GM03348 (cell line): Measurements from ENCODE around the gene PRIMA1.

Experiments
- DNase-seq: peaks from one replicate; pipeline ENCODE4 v3.0.0; 2012; ENCODE audit warnings: low spot score

Gene PRIMA1

GRCh38 chr14:93753647-93754046, 34.6 kb downstream of the PRIMA1 start:
- DNase-seq: no peak

DNA sequence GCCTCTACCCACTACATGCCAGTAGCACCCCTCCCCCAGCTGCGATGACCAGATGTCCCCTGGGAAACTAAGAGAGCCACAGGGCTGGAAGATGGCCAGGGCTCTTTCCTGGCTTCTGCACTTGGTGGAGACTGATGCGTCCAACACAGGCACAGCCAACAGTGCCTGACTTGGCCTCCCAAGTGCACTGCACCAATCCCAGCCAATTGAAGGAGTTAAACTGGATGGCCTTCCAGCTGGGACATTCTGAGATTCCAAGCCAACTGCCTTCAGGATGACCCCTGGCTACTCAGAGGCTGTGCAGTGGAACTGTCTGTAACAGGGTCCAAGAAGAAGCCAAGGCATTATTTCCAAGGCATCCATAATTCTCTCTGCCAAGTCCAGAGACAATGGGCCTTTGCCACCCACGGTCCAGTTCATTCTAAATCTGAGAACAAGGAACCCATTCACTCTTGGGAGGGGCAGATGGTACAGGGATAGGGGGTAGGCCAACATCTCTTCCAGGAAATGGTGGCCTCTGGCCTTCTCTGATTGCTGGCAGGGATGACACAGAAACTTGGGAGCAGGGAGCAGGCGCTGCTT, 35.2 kb downstream of the PRIMA1 start:
- DNase-seq: no peak

- no peak for DNase-seq
Observed at GRCh38 chr14:93751946-93752655, 36.2 kb downstream of the PRIMA1 start.

DNA sequence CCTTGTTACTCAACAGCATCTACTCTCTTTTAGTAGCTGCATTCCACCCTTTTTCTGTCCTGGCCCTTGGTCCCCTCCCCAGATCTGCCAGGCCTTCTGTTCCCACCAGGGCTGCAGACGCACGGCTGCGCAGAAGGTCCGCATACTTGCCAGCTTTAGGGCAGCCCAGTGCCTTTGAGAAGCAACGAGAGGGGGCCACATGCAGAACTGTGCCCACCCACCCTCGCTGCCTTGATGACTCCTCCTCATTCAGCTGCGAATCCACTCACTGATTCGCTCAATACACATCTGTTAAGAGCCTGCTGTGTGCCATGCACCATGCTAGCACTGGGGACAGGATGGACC, 39.2 kb downstream of the PRIMA1 start:
- DNase-seq: no peak

DNA sequence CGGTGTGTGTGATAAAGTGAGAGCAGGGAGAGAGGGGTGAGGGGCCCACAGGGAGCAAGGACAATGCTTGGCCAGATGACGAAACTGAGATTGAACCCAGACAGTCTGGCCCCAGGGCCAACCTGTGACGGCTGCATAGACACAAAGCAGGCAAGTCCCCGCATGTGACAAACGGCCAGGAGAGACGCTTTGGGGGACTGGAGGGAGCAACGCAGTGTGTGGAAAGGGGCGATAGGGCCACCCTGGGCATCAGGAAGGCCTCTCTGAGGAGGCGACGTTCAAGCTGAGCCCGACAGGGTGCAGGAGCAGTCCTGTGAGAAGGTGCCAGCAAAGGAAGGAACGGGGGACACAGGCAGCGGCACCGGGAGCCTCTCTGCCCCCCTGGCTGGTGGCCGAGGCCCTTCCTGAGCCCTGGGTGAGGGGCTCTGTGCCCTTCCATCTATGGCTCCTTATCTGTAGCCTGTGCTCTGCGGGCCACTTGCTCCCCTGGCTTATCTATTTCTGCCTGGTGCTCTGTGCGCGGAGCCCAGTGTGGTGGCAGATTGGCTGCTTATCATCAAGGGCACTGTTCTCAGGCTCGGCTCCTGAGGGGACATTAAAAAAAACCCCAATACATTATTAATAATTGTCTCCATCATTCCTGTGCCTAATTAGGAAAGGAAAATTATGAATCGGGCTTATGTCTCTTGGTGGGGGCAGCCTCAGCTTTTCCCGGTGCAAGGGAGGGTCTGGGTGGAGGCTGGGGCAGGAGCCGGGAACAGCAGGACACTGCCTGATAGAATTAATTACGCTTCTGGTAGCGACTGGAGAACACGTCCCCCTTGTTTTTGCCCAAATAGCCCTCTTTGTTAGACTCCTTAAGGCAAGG, 39.8 kb downstream of the PRIMA1 start:
- DNase-seq: no peak

- no peak for DNase-seq
Observed at GRCh38 chr14:93747560-93747959, 40.7 kb downstream of the PRIMA1 start.

- DNase-seq: no peak
Observed at GRCh38 chr14:93747102-93747501, 41.2 kb downstream of the PRIMA1 start.

DNA sequence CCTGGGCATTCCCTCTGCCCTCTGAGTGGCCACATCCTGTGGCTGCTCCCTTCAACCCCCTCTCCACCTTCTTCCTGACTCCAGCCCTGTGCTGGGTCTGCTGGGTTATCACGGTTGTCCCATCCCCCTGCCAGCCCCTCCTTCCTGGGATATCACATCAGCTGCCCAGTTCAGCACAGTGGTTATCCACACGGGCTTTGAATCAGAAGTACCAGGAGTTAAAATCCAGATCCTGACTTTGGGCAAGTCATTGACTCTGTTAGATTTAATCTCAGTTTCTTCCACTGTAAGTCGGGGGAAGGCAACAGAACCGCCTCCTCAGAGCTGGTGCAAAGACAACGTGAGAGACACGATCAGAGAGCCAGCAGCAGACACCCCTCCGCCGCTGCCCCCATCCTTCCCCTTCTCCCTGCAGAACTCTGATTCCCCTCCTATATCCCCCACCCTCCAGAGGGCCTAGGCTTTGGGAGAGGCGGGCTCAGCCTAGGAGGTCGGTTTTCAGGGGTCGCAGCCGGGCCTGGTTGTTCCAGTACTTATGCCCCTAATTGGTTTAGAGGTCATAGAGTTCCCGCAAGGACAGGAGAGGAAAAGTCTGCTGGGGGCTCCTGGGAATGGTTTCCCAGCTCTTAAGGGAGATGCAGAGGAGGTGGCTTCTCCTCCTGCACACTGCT, 42.5 kb downstream of the PRIMA1 start:
- DNase-seq: no peak

DNA sequence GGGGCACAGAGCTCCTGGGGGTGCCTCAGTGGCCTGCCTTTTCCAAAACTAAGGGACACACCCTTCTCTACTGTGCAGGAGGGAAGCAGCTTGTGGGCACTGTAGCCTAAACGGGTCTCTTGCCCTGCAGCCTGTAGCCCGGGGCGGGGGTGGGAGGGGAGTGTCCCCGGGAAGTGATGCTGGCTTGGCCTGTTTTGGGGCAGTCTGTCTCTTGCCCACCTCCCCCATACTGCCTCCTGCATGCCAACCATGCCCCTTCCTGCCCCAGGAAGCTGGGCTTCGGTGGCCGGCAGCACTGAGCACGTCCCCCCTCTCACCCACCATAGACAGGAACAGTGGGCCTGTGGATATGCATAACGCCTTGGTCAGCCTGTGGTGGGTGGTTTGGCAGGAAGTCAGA, 43.4 kb downstream of the PRIMA1 start:
- no peak for DNase-seq

GRCh38 chr14:93744176-93744575, 44.1 kb downstream of the PRIMA1 start:
- DNase-seq: no peak

DNA sequence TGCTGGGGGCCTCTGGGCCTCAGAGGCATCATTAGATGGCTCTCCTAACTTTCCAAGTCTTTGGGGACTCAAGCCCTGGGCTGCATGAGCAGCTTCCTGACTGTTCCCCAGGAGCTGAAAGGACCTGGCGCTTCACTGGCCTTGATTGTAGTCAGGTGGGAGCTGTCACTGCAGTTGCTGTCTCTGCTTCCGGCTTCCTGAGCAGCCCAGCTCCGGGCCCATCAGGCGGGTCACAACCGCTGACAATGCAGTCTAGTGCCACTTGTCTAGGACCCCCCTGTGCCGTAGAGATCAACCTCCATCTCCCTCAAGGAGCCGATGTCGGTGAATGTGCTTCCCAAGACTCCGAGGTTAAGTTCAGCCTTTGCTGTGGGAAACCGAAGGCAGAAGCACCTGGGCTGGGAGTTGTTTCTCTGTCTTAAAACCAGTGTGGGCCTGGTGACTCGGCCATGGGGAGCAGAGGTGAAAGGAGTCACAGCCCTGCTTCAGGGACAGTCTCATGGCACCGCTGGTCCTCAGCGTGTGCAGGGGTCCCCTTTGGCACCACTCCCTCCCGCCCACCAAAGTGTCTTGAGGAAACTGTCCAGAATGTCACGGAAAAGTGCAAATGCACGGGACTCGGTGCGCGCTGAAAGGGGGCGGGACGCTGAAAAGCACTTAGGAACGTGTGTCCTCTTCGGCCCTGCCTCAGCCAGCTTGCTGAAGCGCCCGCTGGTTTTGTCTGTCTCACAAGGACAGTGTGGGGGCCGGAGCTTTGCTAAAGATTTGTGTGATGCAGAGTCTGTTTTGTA, 44.8 kb downstream of the PRIMA1 start:
- no peak for DNase-seq

DNA sequence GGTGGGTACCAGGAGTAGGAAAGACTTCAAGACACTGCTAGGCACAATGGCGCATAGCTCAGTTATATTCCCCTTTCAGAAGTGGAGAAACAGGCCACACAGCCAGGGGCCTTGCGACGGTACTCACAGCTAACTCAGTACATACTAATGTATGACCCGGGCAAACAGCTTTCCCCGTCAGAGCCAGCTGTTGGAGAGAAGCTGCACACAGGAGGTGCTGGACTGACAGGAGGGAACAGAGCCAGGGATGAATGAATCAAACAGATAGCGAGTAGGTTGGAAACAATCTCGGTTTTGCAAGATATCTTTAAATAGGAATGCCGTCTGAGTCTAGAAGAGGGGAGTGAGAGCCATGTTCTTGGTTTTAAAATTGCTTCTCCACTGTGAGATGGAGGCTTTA, 45.5 kb downstream of the PRIMA1 start:
- no peak for DNase-seq

GRCh38 chr14:93741556-93742230, 46.6 kb downstream of the PRIMA1 start:
- no peak for DNase-seq

DNA sequence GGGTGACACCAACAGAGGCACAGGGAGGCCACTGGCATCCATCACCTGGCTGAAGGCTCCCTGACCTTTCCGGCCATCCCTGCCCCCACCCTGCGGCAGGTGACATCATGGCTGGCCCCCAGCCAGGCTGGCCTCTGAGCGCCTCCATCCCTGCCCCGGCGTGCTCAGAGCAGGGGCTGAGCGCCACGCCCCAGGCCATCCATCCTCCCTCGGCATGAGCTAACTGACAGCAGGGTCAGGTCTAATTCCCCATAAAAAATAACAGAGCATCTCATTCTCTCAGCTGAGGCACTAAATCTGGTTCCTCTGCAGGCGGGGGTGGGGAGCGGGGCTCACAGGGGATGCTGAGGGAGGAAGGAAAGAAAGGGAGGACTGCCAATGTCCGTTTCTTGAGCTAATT, 50.7 kb downstream of the PRIMA1 start:
- DNase-seq: no peak

DNA sequence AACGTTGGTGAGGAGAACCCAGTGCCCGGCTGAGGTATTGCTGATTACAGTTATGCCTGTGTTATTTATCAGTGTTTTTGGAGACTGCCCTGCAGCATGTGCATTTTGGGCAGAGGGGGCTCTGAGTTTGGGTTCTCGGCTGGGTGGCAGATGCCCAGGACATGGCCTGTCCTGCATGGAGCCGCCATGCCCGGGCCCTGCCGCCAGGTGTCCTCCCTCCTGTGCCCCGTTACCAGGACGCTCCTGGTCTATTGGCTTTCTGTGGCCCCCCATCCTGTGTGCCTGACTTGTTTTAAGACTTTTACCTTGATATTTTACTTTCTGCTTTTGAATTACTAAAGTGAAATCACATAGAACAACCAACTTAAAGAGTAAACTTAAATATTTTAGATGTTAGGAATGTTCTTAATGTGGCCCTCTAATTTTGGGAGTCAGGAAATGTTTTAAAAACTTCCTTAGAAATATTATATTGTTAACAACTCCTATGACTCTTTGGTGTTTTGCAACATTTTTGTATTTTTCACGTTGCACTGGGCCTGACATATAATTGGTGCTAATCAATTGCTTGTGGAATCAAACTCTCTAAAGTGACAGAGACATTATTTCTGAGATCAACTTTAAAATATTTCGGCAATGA, 51.8 kb downstream of the PRIMA1 start:
- no peak for DNase-seq

DNA sequence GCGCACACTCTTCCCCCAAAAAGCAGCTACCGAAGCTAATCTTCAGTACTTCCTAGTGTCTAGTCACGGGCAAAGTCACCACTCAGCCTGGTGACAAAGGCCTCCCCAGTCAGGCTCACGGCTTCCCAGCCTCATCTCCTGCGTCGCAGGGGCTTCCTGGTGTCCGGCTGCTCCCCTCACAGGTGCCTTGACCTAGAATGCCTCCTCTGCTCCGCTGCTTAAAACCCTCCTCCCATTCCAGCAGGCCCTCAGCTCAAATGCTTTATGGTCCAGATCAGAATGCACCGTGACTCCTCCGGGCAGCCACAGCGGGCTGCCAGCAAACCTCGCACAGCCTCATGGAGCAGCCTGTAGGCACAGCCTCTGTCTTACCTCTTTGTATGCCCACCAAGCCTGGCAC, 53.1 kb downstream of the PRIMA1 start:
- no peak for DNase-seq

DNA sequence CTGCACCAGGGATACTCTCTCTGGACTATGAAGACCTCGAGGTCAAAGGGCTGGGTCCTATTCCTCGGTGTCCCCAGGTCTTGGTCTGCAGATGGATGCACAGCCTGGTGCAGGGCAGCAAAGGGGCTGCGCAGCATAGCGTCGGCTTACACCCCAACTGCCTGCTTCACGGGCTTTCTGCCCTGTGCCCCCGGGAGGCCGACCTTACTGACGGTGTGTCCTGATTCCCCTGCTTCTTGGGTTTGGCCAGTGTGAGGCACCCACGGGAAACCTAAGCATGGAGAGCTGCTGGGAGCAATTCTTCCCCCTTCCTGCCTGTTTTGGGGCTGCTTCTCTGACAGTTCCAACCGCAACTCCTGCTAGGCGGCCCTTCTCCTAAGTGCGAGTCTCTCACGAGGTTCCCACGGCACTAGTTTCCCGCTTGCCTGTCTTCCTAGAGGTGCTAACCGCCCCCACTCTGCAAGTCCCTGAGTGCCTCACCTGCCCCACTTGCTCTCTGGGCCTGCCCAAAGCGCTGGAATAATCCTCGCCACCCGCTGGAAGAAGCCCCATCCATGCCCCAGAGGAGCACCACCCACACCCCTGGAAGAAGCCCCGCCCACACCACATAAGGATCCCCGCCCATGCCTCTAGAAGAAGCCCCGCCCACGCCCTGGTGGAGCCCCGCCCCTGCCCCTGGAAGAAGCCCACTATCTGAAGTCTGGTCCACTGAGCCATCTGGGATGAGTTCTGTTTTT, 54.0 kb downstream of the PRIMA1 start:
- DNase-seq: no peak

DNA sequence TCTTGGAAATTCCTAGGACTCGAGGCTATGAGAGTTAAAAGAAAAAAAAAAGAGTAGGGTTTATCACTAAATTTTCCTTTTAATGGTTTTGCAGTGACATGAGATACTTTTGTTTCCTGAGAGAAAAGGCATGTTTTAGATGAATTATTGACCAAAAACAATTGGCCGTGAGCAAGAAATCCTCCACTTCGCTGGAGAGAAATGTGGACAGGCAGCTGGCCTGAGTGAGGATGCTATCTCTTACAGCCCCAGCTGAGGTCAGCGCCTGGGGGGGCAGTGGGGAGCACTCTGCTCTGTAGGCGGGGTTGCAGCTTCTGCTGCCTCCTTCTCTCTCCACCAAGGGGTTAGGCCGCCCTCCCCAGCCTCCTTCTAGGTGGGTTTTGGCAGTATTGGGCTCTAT, 54.7 kb downstream of the PRIMA1 start:
- no peak for DNase-seq

GRCh38 chr14:93733231-93733630, 55.1 kb downstream of the PRIMA1 start:
- DNase-seq: no peak

DNA sequence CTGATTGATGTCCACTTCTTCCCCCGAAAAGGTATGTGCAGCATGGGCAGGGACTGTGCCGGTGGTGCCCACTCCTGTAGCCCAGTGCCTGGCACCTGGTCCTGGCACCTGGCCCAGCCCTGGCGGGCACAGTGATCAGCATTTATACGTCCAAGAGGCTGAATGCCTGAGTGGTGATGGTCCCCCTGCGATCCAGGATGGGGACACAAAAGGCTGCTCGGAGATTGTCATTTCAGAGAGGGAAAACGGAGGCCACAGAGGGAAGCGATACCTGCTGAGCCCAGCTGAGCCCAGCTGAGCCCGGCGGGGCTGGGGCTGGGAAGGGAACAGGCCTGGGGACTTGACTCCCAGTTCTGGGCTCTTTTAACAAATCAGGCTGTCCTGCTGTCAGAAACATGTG, 55.8 kb downstream of the PRIMA1 start:
- no peak for DNase-seq
